ENCODE data around the gene NRG3. TPM values are rescaled to one million over a fixed set of nuclear protein-coding genes. Genes with fewer than 3 reads are reported as not detected.

The NRG3 gene
- total RNA-seq, 1 experiment from 2014 or later, result not detected

DNA sequence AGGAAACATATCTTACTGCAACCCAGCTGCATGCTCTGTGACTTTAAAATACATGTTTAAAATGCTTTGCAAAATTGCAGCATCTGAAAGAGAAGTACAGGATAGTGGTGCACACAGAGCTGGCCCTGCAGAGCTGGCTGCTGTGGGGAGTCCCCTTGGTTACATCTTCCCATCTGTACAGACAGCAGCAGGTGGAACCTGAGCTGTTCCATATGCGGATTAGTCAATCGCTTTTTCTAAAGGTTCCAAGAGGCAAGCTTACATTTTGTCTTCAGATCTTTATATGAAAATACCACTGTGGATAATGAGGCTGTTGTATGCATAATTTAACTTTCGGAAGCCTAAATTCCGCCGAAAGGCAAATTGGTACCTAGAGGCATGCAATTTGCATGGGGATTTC lies 444.1 kb downstream of the NRG3 start:
- Histone ChIP-seq H3K79me2 (ENCODE audit: insufficient read depth, low read length) (no peaks in the 10 kb centered on the region), H4K20me1 (ENCODE audit: insufficient read depth) (no peaks in the 10 kb centered on the region), H3K4me1 (ENCODE audit: control insufficient read depth in 1 of 2, insufficient read depth in 2 of 2, low read length in 2 of 2) (no peaks in the 10 kb centered on the region), H3K9ac (ENCODE audit: low read length) (no peak overlapping the region), H3K36me3 (ENCODE audit: control insufficient read depth in 1 of 2, insufficient read depth in 2 of 2, low read length in 2 of 2) (no peaks in the 10 kb centered on the region), H3K4me3 (replicated peaks in 1 of 2; ENCODE audit: low read depth in 1 of 2, low read length in 2 of 2) (no peak overlapping the region), H3K9me2 (ENCODE audit: insufficient read depth) (no peaks in the 10 kb centered on the region), H3K9me3 (ENCODE audit: control insufficient read depth in 1 of 2, insufficient read depth in 1 of 2, low read depth in 1 of 2, low read length in 2 of 2) (peaks cover 3 to 32% of the 10 kb centered on the region in 2 experiments; a peak in 2 of 4 replicates), H3K27ac (ENCODE audit: low read depth, low read length) (no peak overlapping the region), H3K27me3 (ENCODE audit: insufficient read depth, low read length) (no peaks in the 10 kb centered on the region), H2AFZ (ENCODE audit: low read depth, low read length, poor library complexity, severe bottlenecking) (no peak overlapping the region), H3K4me2 (ENCODE audit: low read length) (no peak overlapping the region)
- intact Hi-C loops (cut with micrococcal nuclease), result no loop called here
- ATAC-seq (no peak), DNase-seq (ENCODE audit: low read depth, low spot score) (no peak)
- no TSS peak for BruUV-seq (replicated peaks)
- RAD21 ChIA-PET (ENCODE audit: low non-redundant PET in 1 of 2, low total read pairs in 2 of 2, uncharacterized antibody in 2 of 2, unreplicated experiment in 2 of 2), result no interaction called here
- TF ChIP-seq EZH2phosphoT487 (IDR thresholded peaks at IDR 0.05; ENCODE audit: borderline replicate concordance), result no peak
- TF ChIP-seq, protein P1, sequence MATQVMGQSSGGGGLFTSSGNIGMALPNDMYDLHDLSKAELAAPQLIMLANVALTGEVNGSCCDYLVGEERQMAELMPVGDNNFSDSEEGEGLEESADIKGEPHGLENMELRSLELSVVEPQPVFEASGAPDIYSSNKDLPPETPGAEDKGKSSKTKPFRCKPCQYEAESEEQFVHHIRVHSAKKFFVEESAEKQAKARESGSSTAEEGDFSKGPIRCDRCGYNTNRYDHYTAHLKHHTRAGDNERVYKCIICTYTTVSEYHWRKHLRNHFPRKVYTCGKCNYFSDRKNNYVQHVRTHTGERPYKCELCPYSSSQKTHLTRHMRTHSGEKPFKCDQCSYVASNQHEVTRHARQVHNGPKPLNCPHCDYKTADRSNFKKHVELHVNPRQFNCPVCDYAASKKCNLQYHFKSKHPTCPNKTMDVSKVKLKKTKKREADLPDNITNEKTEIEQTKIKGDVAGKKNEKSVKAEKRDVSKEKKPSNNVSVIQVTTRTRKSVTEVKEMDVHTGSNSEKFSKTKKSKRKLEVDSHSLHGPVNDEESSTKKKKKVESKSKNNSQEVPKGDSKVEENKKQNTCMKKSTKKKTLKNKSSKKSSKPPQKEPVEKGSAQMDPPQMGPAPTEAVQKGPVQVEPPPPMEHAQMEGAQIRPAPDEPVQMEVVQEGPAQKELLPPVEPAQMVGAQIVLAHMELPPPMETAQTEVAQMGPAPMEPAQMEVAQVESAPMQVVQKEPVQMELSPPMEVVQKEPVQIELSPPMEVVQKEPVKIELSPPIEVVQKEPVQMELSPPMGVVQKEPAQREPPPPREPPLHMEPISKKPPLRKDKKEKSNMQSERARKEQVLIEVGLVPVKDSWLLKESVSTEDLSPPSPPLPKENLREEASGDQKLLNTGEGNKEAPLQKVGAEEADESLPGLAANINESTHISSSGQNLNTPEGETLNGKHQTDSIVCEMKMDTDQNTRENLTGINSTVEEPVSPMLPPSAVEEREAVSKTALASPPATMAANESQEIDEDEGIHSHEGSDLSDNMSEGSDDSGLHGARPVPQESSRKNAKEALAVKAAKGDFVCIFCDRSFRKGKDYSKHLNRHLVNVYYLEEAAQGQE (IDR thresholded peaks at IDR 0.05; ENCODE audit: low read depth), result no peak
- no peak for TF ChIP-seq ZNF274 (IDR thresholded peaks at IDR 0.05; ENCODE audit: low read depth, low read length)
- no peak for TF ChIP-seq RAD21 (IDR thresholded peaks at IDR 0.05; ENCODE audit: low read depth)
- TF ChIP-seq ELF1 (IDR thresholded peaks at IDR 0.05; ENCODE audit: borderline replicate concordance, low read depth), result no peak
- no peak for TF ChIP-seq CBX3 (IDR thresholded peaks at IDR 0.05; ENCODE audit: low read depth)
- no peak for TF ChIP-seq YY1 (IDR thresholded peaks at IDR 0.05; ENCODE audit: extremely low read depth, insufficient replicate concordance, low read depth, low read length)
- no peak for TF ChIP-seq SRF (IDR thresholded peaks at IDR 0.05; ENCODE audit: low read depth)
- no peak for TF ChIP-seq TCF7L2 (IDR thresholded peaks at IDR 0.05; ENCODE audit: borderline replicate concordance, extremely low read depth, insufficient read depth, insufficient read length)
- TF ChIP-seq SP1 (IDR thresholded peaks at IDR 0.05; ENCODE audit: low read depth), result no peak
- no peak for TF ChIP-seq EGR1 (IDR thresholded peaks at IDR 0.05; ENCODE audit: low read depth)
- POLR2A ChIA-PET, result no interaction called here
- CTCF ChIA-PET, result no interaction called here
